ENCODE measurements around the gene TOM1L2.

DNA sequence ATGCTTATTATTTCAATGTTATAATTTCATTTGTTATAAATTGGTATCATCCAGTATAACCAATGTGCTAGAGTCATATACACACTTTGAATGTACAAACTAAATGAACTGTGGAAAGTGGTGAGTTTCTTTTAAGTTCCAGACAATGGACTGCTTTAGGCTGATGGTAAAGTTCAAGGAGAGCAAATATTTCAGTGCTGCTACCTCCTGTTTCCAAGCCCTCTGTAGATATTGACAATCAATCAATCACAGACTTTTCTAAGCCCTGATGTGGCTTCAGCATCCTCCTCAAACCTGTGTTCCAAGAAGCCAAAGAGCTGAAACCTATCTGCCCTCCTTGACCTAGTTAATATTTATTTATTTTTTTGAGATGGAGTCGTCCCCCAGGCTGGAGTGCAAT lies 107.2 kb downstream of the TOM1L2 start:
- no peak for TF ChIP-seq EZH2 (IDR thresholded peaks at IDR 0.05; ENCODE audit: low read length, missing control alignments)
- TF ChIP-seq, protein P1, sequence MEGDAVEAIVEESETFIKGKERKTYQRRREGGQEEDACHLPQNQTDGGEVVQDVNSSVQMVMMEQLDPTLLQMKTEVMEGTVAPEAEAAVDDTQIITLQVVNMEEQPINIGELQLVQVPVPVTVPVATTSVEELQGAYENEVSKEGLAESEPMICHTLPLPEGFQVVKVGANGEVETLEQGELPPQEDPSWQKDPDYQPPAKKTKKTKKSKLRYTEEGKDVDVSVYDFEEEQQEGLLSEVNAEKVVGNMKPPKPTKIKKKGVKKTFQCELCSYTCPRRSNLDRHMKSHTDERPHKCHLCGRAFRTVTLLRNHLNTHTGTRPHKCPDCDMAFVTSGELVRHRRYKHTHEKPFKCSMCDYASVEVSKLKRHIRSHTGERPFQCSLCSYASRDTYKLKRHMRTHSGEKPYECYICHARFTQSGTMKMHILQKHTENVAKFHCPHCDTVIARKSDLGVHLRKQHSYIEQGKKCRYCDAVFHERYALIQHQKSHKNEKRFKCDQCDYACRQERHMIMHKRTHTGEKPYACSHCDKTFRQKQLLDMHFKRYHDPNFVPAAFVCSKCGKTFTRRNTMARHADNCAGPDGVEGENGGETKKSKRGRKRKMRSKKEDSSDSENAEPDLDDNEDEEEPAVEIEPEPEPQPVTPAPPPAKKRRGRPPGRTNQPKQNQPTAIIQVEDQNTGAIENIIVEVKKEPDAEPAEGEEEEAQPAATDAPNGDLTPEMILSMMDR (conservative IDR thresholded peaks at IDR 0.05 in 1 of 2, IDR thresholded peaks at IDR 0.05 in 1 of 2; ENCODE audit: low read depth in 1 of 2, low read length in 2 of 2): no peak

Data from fibroblast of lung (primary cell).